ENCODE results near the gene AKT3.
"Not testable (repeated sequence)": the region's sequence is repeated elsewhere in the genome, so short reads cannot be mapped to it uniquely, and the experiment has no call there.

The AKT3 gene

GRCh38 chr1:243667133-243667532, 182.9 kb downstream of the AKT3 start:
- peaks cover 14% of the 10 kb centered on the region for H3K4me1 Mint-ChIP-seq
- no peak overlapping the region for H3K27ac Mint-ChIP-seq
- no peaks in the 10 kb centered on the region for H3K27me3 Mint-ChIP-seq
- H3K36me3 Mint-ChIP-seq = peaks cover 26% of the 10 kb centered on the region
- H3K4me3 Mint-ChIP-seq = no peak overlapping the region
- no peaks in the 10 kb centered on the region for H3K9me3 Mint-ChIP-seq

GRCh38 chr1:243663651-243664050, 186.4 kb downstream of the AKT3 start:
- Mint-ChIP-seq H3K4me3 (no peak overlapping the region), H3K27ac (no peak overlapping the region), H3K27me3 (no peaks in the 10 kb centered on the region), H3K36me3 (peaks cover 36% of the 10 kb centered on the region), H3K9me3 (no peaks in the 10 kb centered on the region), H3K4me1 (peaks cover 14% of the 10 kb centered on the region)

- peaks cover 40% of the 10 kb centered on the region for H3K36me3 Mint-ChIP-seq
Measured at GRCh38 chr1:243662169-243662568, 187.9 kb downstream of the AKT3 start.

GRCh38 chr1:243658594-243659105, 191.4 kb downstream of the AKT3 start:
- Mint-ChIP-seq H3K4me3 (no peak overlapping the region), H3K9me3 (no peaks in the 10 kb centered on the region), H3K27ac (no peak overlapping the region), H3K4me1 (peaks cover 9% of the 10 kb centered on the region), H3K36me3 (peaks cover 31% of the 10 kb centered on the region), H3K27me3 (no peaks in the 10 kb centered on the region)

More at GRCh38 chr1:243662169-243662568, 187.9 kb downstream of the AKT3 start:
- H3K27ac Mint-ChIP-seq, H3K4me3 Mint-ChIP-seq, H3K9me3 Mint-ChIP-seq, H3K27me3 Mint-ChIP-seq: not testable (repeated sequence)
- H3K4me1 Mint-ChIP-seq = peaks cover 14% of the 10 kb centered on the region

GRCh38 chr1:243657793-243658192, 192.2 kb downstream of the AKT3 start:
- H3K36me3 Mint-ChIP-seq = peaks cover 28% of the 10 kb centered on the region
- H3K9me3 Mint-ChIP-seq = no peaks in the 10 kb centered on the region

GRCh38 chr1:243649530-243649929, 200.5 kb downstream of the AKT3 start:
- H3K4me3 Mint-ChIP-seq, H3K9me3 Mint-ChIP-seq, H3K27ac Mint-ChIP-seq, H3K27me3 Mint-ChIP-seq, H3K4me1 Mint-ChIP-seq: not testable (repeated sequence)
- peaks cover 40% of the 10 kb centered on the region for H3K36me3 Mint-ChIP-seq

More at GRCh38 chr1:243657793-243658192, 192.2 kb downstream of the AKT3 start:
- no peak overlapping the region for H3K27ac Mint-ChIP-seq
- no peaks in the 10 kb centered on the region for H3K27me3 Mint-ChIP-seq
- peaks cover 9% of the 10 kb centered on the region for H3K4me1 Mint-ChIP-seq
- no peak overlapping the region for H3K4me3 Mint-ChIP-seq

GRCh38 chr1:243646841-243647240, 203.2 kb downstream of the AKT3 start:
- Mint-ChIP-seq H3K27ac (no peak overlapping the region), H3K27me3 (no peaks in the 10 kb centered on the region), H3K36me3 (peaks cover 37% of the 10 kb centered on the region), H3K4me3 (no peak overlapping the region), H3K9me3 (no peaks in the 10 kb centered on the region), H3K4me1 (no peaks in the 10 kb centered on the region)

GRCh38 chr1:243645281-243645680, 204.8 kb downstream of the AKT3 start:
- H3K27ac Mint-ChIP-seq = no peak overlapping the region
- H3K36me3 Mint-ChIP-seq = peaks cover 33% of the 10 kb centered on the region
- no peaks in the 10 kb centered on the region for H3K27me3 Mint-ChIP-seq
- no peak overlapping the region for H3K4me3 Mint-ChIP-seq
- H3K4me1 Mint-ChIP-seq = no peaks in the 10 kb centered on the region
- no peaks in the 10 kb centered on the region for H3K9me3 Mint-ChIP-seq

- no peak overlapping the region for H3K27ac Mint-ChIP-seq
- no peaks in the 10 kb centered on the region for H3K27me3 Mint-ChIP-seq
- H3K4me3 Mint-ChIP-seq = no peak overlapping the region
- peaks cover 37% of the 10 kb centered on the region for H3K36me3 Mint-ChIP-seq
- H3K4me1 Mint-ChIP-seq = peaks cover 8% of the 10 kb centered on the region
- peaks cover 4% of the 10 kb centered on the region for H3K9me3 Mint-ChIP-seq
Measured at GRCh38 chr1:243642936-243643335, 207.1 kb downstream of the AKT3 start.

- no peak overlapping the region for H3K27ac Mint-ChIP-seq
- no peaks in the 10 kb centered on the region for H3K27me3 Mint-ChIP-seq
- H3K4me3 Mint-ChIP-seq = no peak overlapping the region
- peaks cover 28% of the 10 kb centered on the region for H3K36me3 Mint-ChIP-seq
- H3K9me3 Mint-ChIP-seq = peaks cover 4% of the 10 kb centered on the region
- peaks cover 10% of the 10 kb centered on the region for H3K4me1 Mint-ChIP-seq
Measured at GRCh38 chr1:243639027-243639658, 210.9 kb downstream of the AKT3 start.

GRCh38 chr1:243638186-243638585, 211.9 kb downstream of the AKT3 start:
- Mint-ChIP-seq H3K27me3 (no peaks in the 10 kb centered on the region), H3K9me3 (peaks cover 4% of the 10 kb centered on the region), H3K4me1 (peaks cover 10% of the 10 kb centered on the region), H3K27ac (no peak overlapping the region), H3K36me3 (peaks cover 29% of the 10 kb centered on the region), H3K4me3 (no peak overlapping the region)

GRCh38 chr1:243628476-243628907, 221.6 kb downstream of the AKT3 start:
- H3K4me3 Mint-ChIP-seq = no peak overlapping the region
- H3K9me3 Mint-ChIP-seq = peaks cover 7% of the 10 kb centered on the region
- H3K36me3 Mint-ChIP-seq = peaks cover 64% of the 10 kb centered on the region
- H3K27me3 Mint-ChIP-seq = no peaks in the 10 kb centered on the region
- no peaks in the 10 kb centered on the region for H3K4me1 Mint-ChIP-seq
- no peak overlapping the region for H3K27ac Mint-ChIP-seq

- Mint-ChIP-seq H3K9me3 (peaks cover 14% of the 10 kb centered on the region), H3K27ac (no peak overlapping the region), H3K36me3 (peaks cover 66% of the 10 kb centered on the region)
Measured at GRCh38 chr1:243623841-243624240, 226.2 kb downstream of the AKT3 start.

GRCh38 chr1:243621973-243622372, 228.1 kb downstream of the AKT3 start:
- H3K27me3 Mint-ChIP-seq = no peaks in the 10 kb centered on the region
- H3K4me3 Mint-ChIP-seq = no peak overlapping the region
- H3K4me1 Mint-ChIP-seq = peaks cover 40% of the 10 kb centered on the region
- peaks cover 56% of the 10 kb centered on the region for H3K36me3 Mint-ChIP-seq
- H3K27ac Mint-ChIP-seq = no peak overlapping the region
- H3K9me3 Mint-ChIP-seq = peaks cover 14% of the 10 kb centered on the region

More at GRCh38 chr1:243623841-243624240, 226.2 kb downstream of the AKT3 start:
- Mint-ChIP-seq H3K4me1 (peaks cover 34% of the 10 kb centered on the region), H3K27me3 (no peaks in the 10 kb centered on the region), H3K4me3 (no peak overlapping the region)

GRCh38 chr1:243620096-243620495, 229.9 kb downstream of the AKT3 start:
- Mint-ChIP-seq H3K36me3 (peaks cover 41% of the 10 kb centered on the region), H3K9me3 (peaks cover 14% of the 10 kb centered on the region), H3K4me1 (peaks cover 40% of the 10 kb centered on the region), H3K4me3 (no peak overlapping the region), H3K27ac (peak overlapping the region; percentile 36), H3K27me3 (no peaks in the 10 kb centered on the region)

GRCh38 chr1:243609698-243610097, 240.3 kb downstream of the AKT3 start:
- Mint-ChIP-seq H3K36me3 (peaks cover 33% of the 10 kb centered on the region), H3K4me3 (no peak overlapping the region), H3K27ac (no peak overlapping the region), H3K4me1 (no peaks in the 10 kb centered on the region), H3K27me3 (no peaks in the 10 kb centered on the region), H3K9me3 (peaks cover 7% of the 10 kb centered on the region)

GRCh38 chr1:243605604-243606003, 244.4 kb downstream of the AKT3 start:
- peaks cover 50% of the 10 kb centered on the region for H3K36me3 Mint-ChIP-seq
- peaks cover 13% of the 10 kb centered on the region for H3K9me3 Mint-ChIP-seq
- no peak overlapping the region for H3K4me3 Mint-ChIP-seq
- H3K27ac Mint-ChIP-seq = no peak overlapping the region
- H3K27me3 Mint-ChIP-seq = no peaks in the 10 kb centered on the region
- no peaks in the 10 kb centered on the region for H3K4me1 Mint-ChIP-seq
